Measurements from ENCODE around the gene NEDD1.
A peak's percentile ranks its signal among the peaks of the same experiment; 100 is the strongest.

DNA sequence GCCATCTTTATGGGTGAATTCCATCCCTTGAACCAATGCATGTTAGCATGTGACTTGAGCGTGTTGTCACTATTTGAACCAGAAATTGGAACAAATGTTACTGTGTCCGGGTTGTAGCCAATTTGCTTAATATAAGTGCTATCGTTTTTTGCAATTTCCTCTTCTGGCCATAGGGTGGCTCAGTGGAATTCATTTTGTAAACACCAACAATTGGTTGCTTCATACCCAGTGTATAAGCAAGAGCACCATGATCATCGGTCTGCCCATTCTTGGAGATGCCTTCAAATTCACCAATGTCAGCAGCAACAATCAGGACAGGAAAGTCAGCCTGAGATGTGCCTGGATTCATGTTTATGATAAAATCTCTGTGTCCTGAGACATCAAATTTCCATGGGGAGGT lies 5.0 kb upstream of the NEDD1 start:
- TF ChIP-seq, protein P1, sequence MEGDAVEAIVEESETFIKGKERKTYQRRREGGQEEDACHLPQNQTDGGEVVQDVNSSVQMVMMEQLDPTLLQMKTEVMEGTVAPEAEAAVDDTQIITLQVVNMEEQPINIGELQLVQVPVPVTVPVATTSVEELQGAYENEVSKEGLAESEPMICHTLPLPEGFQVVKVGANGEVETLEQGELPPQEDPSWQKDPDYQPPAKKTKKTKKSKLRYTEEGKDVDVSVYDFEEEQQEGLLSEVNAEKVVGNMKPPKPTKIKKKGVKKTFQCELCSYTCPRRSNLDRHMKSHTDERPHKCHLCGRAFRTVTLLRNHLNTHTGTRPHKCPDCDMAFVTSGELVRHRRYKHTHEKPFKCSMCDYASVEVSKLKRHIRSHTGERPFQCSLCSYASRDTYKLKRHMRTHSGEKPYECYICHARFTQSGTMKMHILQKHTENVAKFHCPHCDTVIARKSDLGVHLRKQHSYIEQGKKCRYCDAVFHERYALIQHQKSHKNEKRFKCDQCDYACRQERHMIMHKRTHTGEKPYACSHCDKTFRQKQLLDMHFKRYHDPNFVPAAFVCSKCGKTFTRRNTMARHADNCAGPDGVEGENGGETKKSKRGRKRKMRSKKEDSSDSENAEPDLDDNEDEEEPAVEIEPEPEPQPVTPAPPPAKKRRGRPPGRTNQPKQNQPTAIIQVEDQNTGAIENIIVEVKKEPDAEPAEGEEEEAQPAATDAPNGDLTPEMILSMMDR (IDR thresholded peaks at IDR 0.05; ENCODE audit: low read length): peak; percentile 16; the same call in 1 of the 2 replicates
- no peak for TF ChIP-seq EZH2phosphoT487 (IDR thresholded peaks at IDR 0.05; ENCODE audit: low read length)

All from MM.1S (cell line).